ENCODE measurements around the gene FAAP20.

The FAAP20 gene

DNA sequence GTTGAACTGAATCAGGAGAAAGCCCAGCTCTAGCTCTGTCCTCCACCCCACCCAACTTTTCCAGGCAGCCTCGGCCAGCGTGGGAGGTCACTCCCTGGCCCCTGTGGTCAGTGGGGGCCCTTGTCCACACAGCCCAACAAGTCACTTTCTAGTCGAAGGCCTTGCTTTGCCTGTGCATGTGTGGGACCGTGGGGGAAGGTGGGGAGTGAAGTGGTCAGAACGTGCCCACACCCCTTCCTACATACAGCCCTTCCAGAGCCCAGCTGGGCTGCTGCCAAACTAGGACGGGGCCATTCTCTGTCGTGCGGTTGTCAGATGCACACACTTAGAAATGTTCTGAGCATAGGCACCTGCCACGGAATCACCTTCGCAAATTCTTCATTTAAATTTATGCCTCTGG lies 18.0 kb downstream of the FAAP20 start:
- DNase-seq = no peak

DNA sequence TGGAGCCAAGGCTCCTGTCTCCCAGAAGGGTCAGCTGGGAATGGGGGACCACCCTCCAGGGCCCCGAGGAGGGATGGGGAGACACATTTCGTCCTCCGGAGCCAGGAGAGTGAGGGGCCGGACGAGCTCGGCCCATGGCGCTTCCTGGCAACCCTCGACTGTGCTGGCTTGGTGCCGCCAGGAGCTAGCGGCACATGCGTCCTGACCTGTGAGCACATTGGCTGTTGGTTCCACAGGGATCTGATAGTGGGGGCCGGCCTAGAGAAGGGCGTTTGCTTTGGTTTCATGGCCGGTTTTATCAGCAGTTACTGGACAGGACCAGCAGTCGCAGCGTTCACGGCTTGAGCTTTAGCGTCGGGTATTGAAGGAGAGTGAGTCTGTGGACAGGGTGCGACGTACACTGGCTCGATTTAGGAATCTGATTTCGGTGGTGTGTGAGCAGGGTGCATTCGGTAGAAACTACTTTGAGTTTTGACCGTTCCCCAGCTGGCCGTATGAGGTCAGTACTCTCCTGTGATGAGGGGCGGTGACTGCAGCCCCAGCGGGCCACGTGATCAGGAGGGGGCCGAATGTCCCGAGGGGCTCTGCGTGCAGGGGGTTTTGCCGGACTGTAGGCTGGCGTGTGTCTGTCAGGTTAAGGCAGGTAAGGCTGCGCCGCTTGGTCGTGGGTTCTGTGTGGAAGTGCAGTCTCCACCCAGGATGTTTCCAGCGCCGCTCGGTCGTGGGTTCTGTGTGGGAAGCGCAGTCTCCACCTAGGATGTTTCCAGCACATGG lies 18.7 kb downstream of the FAAP20 start:
- no peak for DNase-seq

DNA sequence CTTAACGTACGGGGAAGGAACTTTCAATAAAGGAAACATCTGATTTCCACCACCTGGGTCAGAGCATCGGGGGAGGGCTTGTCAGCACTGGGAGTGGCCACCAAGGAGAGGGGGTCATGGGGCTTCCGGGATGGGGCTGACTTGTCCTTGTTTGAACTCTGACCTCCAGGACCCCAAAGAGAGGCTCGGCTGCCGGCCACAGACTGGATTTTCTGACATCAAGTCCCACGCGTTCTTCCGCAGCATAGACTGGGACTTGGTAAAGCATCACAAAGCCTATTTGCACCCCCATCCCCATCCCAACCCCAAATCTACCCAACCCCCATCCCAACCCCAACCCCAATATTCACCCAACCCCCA lies 19.5 kb downstream of the FAAP20 start:
- DNase-seq = no peak

DNA sequence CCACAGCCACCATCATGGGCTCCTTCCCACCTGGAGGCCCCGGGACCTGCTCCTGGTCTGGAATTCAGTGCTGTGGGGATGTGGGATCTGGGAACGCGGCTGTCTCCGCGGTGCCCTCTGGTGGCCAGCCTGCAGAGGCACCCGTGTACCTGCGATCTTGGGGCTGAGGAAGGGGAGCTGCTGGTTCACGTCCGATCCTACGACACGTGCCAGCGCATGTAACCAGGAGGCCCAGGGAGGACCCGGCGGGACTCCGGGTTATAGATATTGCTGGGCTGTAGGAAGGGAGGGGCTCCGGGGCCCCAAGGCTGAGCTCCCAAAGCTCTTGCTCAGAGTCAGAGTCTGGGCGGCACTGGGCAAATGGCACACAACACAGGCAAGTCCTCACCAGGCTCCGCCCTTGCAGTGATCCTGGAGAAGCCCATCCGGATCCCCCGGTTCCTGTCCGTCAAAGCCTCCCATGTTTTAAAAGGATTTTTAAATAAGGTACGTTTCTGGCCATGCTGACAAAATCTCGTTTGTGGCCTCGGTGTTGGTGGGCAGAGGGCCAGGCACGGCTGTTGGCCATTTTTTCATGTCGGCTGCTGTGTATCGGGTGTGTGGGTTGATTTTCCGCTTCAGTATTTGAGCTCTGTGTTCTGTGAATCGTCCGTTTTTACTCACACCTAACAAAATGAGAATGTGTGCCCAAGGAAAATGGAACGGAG lies 20.1 kb downstream of the FAAP20 start:
- DNase-seq = peak; percentile 21

DNA sequence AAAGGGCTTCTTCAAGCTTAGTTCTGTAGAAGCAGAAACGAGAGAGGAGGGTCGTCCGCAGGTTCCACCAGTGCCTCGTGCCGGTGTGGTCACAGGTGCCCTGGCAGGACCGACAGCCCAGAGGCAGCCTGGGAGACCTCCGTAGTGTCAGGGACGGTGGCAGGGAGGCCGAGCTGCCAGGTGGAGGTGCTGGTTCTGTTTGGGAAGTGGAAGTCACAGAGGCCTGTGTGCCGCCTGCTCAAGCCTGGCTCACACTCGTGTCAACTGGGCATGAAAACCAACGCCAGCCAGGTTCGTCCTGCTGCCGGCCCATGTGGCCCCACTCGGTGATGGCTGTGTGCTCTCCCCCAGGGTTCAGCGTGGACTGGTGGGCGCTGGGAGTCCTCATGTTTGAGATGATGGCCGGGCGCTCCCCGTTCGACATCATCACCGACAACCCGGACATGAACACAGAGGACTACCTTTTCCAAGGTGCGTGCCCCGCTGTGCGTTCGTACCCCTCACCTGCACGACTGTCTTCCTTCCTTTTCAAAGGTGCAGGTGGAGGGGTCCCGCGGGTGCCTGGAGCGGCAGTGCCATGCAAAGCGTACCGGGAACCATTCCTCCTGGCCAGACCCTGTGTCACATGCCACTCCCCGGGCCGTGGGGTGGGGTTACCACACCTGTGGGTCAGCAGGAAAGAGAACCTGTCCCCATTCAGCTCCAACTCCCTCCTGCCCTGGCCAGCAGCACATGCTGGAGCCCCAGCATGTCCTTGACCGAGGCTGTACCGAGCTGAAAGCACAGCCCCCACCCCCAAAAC lies 20.8 kb downstream of the FAAP20 start:
- no peak for DNase-seq

DNA sequence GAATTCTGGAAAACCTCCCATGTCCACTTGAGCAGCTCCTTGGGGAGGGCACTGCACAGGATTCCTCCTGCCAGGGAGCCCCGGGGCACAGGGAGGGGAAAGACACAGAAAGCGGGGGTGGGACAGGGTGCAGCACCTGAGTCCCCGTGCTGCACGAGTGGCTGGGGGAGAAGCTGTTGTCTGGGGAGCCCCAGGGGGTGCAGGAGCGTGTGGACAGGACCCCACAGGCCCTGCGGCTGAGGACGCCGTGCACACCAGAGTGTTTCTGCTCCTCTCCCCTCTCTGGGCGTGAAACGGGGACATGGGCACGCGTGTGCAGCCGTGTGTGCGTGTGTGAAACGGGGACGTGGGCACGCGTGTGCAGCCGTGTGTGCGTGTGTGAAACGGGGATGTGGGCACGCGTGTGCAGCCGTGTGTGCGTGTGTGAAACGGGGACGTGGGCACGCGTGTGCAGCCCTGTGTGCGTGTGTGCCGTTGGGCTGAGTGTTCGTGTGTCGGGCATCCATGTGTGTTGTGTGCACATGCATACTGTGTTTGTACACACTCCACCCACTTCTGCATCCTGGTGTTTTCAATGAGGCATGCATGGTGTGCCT lies 21.9 kb downstream of the FAAP20 start:
- no peak for DNase-seq

DNA sequence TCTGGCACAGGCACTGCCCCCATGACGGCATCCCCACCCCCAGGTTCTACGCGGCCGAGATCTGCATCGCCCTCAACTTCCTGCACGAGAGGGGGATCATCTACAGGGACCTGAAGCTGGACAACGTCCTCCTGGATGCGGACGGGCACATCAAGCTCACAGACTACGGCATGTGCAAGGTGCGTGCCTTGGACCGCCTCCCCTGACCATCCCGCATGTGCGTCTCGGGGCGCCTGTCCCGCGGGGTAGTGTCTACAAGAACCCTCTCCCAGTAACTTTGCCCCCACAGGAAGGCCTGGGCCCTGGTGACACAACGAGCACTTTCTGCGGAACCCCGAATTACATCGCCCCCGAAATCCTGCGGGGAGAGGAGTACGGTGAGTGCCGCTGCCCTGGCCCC lies 22.6 kb downstream of the FAAP20 start:
- no peak for DNase-seq

DNA sequence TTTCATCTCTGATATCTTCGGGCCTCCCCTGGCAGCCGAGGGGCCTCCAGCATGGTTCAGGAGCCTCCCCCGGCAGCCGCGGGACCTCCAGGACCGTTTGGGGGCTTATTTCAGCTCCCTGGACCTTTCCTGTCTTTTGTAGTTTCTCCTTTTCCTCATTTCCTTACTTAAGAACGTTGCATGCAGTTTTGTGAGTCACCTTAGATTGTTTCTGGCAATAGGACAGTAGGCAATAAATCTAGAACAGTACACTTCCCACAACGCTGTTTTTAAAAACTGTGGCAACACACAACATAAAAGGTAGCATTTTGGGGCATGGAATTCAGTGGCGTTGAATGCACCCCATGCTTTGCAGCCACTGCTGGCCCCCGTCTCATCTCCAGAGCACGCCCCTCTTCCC lies 24.4 kb downstream of the FAAP20 start:
- DNase-seq = no peak

DNA sequence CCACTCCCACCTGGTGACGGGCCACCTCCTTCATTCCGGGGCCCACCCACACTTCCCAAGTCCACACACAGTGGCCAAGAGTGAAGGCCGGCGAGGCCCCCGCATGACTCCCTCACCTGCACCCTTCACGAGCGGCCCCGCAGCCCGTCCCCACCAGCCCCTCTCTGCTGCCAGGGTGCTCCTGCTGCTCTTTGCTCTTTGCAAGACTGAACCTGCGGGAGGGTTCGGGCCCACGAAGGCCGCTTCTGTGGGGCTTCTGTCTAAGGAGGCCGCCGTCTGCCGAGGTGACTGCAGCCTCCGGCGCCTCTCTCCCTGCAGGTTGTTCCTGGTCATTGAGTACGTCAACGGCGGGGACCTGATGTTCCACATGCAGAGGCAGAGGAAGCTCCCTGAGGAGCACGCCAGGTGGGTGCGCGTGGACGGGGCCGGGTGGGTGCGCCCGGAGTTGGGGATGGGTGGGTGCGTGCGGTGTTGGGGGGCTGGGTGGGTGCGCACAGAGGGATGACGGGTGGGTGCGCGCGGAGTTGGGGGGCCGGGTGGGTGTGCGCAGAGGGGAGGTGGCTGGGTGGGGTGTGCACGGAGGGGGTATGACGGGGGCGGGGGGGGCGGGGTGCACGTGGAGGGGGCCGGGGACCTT lies 25.3 kb downstream of the FAAP20 start:
- DNase-seq = no peak

DNA sequence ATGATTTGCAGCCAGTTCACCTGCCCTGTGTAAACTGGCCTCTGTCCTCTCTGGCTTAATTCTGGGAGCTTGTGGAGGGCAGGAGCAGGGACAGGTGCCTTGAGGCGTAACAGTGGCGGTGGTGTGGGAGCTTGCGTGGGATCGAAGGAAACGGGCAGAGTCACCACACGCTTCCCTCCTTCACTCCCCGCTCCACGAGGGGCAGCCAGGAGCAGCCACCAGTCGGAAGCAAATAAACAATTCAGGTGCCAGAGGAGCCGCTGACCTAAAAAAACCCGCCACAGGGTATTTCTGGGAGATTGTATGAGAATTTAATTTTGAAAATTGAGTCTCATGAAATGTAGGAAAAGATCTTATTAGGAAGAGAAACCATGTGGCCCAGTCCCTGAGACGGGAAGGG lies 26.0 kb downstream of the FAAP20 start:
- DNase-seq = no peak

DNA sequence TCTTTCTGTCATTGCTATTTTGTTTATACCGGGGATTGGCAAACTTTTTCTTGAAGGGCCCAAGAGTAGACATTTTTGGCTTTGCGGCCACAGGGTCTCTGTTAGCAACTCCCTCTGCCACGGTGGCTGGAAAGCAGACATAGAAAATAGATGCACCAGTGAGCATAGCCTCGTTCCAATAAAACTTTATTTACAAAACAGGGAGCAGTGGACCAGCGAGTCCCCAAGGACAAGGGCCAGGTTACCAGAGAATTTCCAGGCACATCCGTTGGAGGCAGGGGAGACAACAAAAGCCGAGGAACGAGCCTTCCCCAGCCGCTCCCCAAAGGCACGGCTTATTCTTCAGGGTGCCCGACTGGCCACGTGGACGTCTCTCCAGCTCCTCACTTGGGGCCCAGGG lies 26.5 kb downstream of the FAAP20 start:
- no peak for DNase-seq

DNA sequence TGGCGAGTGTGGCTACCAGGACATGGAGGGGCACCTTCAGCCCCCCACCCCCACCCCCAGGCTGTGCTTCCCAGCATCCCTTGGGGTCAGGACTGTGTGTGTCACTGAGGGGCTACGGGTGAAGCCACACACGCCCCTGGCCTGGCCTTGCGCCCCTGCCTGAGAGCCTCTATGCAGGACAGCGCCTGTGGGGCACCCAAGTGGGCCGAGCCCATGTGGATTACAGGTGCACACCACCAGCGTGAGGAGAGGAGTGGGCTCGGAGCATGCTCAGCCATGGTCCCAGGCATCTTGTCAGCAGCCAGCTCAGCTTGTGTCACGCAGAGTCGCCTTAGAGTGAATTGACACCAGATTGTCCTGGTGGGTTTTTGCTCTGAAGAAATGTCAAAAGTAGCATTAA lies 27.9 kb downstream of the FAAP20 start:
- no peak for DNase-seq

DNA sequence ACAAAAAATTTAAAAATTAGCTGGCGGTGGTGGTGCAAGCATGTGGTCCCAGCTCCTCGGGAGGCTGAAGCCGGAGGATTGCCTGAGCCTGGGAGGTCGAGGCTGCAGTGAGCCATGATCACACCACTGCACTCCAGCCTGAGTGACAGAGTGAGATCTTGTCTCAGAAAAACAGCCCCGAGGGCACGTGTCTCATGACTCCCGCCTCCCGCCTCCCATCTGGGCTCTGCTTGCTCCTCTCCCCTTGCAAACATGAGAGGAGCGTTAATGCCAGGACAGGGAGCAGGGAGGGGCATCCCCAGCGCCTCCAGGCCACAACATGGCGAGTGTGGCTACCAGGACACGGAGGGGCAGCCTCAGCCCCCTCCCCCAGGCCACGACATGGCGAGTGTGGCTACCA lies 28.3 kb downstream of the FAAP20 start:
- DNase-seq = no peak

DNA sequence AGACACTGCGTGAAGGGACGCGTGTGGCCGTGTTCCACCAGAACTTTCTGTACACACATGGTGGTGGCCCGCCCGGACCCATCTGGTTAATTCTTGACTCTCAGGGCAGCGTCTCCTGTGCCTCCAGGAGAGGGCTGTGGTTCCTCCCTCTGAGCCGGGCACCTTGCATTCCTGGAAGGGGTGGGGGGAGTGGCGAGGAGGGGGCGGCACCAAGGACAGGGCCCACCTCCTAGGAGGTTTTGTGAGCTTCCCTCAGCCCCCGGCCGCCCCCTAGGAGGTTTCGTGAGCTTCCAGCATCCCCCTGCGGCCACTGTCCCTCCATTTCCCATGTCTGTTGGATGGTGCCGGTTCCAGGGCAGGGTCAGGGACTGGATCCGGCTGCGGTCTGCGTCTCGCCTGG lies 28.9 kb downstream of the FAAP20 start:
- no peak for DNase-seq

DNA sequence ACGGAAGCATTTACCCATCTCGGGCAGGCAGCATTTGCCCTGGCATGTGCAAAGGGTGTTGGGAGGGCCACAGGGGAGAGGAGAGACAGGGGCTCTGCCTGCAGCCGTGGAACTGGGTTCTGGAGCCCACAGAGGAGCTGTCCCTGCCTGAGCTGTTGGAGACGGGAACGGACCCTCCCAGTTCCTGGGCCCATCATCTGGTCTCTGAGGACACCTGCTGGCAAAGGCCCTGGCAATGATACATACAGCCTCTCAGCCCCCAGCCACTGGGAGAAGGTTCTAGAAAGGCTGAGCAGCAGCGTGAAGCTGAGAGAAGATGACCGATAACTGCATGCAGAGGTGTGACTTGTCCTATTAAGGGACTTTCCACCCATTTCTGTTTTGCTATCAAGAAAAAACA lies 31.4 kb downstream of the FAAP20 start:
- no peak for DNase-seq

DNA sequence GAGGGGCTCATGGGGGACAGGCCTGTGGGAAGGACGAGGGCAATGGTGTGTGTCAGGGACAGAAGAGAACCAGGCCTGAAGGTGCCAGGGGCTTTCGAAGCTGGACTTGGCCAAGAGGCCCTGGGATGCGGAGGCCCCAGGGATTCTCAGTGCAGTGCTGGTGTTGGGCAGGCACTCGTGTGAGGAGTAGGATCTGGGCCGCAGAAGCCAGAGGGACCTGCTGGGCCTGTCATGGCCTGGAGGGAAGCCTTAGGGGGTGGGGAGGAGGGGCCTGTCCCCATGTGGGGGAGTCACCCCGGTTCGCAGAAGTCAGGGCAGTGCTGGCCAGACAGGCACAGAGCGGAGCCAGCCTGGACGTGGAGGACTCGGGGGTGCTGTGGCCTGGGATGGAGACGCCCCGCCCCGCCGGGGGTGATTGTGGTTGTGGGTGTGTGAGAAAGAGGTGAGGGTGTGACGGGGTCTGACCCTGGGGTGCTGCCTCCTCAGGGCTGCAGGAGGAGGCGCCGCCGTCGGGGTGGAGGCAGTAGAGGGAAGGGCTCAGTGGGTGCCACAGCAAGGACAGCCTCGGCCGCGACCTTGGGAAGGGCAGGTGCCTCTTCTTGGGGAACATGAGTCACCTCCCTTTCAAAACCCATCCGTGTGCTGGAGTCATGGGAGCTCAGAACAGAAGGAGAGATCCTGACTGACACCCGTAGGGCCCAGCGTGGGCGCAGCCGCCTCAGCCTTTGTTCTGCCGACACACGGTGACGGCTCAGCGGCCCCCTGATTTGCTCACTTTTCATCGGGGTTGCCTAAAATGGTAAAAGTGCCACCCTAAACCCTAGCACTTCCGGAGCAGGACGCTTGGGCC lies 33.9 kb downstream of the FAAP20 start:
- DNase-seq = no peak

DNA sequence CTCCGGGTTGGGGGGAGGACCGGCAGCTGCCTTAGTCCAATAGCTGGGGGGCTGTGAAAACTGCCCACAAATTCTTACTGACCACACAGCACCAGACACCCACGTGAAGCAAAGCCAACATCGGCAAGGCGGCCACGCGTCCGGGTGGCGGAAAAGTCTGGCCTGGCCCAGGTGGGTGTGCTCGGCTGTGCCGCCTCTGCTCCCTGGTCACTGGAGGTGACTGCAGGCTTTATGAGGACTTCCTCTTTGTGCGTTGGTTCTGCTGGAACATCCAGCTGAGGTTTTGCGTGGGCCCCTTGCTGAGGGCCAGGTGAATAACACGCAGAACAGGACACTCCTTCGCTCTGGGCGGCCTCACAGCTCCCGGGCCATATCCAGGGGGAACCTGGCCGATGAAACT lies 35.4 kb downstream of the FAAP20 start:
- DNase-seq = no peak

DNA sequence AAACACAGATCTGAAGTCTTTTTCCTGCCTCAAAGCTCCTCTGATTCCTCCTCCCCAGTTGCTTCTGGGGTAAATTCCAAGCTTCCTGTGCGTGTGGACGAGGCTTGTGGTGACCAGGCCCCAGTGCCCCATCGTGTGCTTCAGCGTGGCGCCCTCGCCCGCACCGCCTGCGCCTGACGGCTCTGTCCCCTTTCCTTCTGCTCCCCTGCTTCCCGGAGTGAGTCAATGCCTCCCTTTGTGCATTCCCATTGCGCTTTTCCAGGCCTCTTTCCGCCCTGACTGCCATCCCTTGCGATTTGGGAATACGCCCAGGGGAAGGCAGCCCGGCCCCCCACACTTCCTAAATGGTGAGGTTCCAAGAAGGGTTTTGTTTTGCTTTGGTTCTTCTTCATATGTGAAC lies 36.3 kb downstream of the FAAP20 start:
- no peak for DNase-seq

DNA sequence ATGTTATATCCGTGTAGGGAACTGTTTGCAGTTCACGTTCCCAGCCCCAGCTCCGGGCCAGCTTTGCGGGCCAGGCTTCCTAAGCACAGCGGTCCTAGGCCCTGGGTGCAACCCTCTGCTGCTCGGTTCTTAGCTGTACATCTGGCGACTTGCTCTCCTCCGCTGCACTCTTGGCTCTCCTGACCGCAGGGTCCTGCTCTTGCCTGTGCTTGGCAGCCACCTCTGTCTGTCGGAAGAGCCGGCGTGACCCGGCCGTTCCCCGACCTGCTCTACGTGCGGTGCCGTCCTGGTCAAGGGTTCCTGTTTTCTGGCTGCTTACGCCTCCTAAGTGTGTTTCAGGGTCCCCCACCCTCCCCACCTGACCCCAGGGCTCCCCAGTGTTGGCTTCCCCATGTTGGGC lies 36.7 kb downstream of the FAAP20 start:
- no peak for DNase-seq

DNA sequence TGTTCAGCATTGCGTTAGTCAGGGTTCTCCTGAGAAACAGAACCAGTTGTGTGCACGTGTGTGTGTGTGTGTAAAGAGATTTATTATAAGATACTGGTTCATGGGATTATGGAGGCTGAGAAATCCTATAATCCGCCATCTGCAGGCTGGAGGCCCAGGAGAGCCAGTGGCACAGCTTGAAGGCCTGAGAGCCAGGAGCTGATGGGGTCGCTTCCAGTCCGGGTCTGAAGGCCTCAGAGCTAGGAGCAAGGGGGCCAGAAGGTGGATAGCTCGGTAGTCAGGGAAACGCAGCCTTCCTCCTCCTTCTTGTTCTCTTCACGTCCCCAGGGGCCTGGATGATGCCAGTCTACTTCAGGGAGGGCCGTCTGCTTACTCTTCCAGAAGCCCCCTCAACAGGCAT lies 37.7 kb downstream of the FAAP20 start:
- DNase-seq = no peak

DNA sequence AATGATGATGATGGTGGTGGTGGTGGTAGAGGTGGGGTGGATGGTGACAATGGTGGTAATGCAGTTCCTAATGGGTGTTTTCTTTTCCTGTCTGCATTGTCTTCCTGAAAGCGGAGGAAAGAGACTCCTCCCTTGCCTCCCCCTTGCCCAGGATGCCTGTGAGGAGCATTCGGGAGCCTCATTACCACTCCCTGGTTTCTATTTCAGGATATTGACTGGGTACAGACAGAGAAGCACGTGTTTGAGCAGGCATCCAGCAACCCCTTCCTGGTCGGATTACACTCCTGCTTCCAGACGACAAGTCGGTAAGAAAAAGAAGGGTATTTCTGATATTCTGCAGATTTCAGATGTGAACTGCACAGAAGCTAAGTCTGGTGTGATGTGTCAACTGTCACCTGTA lies 38.8 kb downstream of the FAAP20 start:
- no peak for DNase-seq

DNA sequence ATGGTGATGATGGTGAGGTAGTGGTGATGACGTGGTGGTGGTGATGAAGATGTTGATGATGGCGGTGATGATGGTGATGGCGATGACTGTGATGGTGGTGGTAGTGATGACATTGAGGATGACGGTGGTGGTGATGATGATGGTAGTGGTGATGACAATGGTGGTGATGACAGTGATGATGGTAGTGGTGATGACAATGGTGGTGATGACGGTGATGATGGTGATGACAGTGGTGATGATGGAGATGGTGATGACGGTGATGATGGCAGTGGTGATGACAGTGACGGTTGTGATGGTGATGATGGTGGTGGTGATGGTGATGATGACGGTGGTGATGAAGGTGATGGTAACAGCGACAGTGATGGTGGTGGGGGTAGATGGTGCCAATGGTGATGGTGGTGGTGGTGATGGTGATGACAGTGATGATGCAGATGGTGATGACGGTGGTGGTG lies 39.4 kb downstream of the FAAP20 start:
- no peak for DNase-seq

Measured in NCI-H2171 (cell line).